Activated gamma-delta T cell treated with anti-CD3 and anti-CD28 coated beads, Interleukin-2, amount 50 U/mL, for 16 hours (primary cell): ENCODE data around the gene FERMT3.

Experiments
- DNase-seq: peaks from one replicate; pipeline ENCODE4 v3.0.0-alpha.2; 2020; ENCODE audit warnings: low read depth

The FERMT3 gene

DNA sequence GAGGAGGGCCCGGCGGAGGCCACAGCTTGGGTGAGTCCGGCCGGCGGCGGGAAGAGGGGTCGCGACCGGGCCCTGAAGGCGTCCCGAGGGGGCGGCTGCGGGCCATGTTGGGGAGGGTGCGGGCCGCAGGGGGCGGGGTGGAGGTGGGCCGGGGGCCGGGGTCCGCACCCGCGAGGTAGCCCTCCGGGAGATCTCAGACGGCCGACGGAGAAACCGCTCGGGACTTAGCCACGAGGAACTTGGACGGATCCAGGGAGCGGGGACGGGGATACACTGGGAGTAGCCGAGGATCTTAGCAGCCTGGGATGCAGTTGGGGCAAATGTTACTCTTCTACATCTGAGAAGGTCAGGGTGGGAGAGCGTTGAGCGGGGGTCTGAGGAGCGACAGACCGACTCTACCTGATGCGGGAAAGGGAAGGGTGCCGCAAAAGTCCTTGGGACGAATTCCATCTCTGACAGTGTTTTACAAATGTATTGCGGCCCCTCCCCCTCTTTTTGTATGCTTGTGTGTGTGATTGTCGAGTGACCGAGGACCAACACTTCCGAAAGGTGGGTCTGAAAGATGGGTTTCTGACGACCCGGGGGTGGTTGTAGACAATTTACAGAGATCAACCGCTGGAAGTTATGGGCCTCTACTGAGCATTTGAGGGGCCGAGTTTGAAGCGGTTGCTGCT lies 19.9 kb upstream of the FERMT3 start:
- no peak for DNase-seq

DNA sequence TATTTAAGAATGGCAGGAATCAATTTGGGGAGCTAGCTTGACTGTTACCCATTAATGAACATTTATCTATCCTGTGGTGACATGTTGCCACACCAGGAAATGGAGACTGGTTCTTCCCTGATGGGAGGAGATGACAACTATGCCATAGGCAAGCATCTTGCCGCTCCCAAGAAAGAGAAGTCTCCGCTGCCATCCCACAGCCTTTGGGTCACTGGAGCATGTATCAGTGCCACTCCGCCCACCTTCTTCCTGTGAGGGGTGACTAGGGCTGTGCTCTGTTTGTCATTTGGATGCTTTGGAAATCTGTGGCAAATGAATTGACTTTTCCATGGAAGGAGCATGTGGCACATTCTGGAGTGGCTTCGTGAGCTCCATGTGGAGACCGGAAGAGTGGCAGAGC lies 14.1 kb upstream of the FERMT3 start:
- DNase-seq, result no peak

DNA sequence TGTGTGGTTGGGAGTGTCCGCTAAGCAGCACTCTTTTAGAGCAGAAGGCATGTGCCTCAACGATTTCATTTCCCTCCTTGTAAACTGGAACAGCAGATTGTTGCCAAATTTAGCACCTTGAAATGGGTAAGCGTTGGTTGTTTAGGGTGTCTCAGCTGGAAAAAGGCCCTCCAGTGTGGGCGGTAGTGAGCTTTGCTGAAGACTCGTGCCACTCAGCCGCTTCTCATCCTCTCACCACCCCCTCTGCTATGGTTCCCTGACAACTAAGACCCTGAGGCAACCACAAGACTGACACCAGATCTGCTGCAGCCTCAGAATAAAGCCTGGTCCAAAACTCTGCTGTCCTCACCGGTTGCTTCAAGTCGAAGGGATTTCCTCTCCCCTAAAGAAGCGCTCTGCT lies 9.9 kb upstream of the FERMT3 start:
- DNase-seq, result no peak

DNA sequence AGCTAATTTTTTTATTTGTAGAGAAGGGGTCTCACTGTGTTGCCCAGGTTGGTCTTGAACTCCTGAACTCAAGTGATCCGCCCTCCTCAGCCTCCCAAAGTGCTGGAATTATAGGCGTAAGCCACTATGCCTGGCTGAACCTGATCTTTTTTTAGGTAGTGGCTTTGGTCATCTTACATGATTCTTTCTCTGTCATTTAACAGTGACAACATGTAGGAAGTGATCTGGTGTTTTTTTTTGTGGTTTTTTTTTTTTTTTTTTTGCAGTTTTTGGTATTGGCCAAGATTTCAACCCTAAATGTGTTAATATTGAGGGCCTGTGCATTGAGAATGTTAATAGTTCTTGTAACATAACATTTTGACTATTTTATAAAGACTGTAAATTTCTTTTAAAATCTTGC lies 8.0 kb upstream of the FERMT3 start:
- DNase-seq, result no peak

DNA sequence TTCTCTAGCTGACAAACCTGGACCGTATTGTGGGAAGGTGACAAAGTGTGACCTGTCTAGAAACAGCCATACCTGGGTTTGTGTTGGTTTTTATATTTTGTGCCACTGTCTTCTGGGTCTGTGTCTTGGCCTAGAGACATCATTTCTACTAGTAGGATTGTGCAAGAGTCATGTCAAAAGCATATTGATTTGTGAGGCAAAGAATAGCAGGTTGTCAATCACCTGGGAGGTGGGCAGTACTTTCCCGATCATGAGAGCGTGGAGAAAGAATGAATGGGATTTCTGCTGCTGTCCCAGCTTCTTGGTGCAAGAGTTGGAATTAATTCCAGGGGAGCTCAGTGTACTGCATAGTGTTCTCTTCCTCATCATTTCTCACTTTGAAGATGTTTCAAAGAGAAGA lies 5.0 kb upstream of the FERMT3 start:
- DNase-seq, result no peak

DNA sequence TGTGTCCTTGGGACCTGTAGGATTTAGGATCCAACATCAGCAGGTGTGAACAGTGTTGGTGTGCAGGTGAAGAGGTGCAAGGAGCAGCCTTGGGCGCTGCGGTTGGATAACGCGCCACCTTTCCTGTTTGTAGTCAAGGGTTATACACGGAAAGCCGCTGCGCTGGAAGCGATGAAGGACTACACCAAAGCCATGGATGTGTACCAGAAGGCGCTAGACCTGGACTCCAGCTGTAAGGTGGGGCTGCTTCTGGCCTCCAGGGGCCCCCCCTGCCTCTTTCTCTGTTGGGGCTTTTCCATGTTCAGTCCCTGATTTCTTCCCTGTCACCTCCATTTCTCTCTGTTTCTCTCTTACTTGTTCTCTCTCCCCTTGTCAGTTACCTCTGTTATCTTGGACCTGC lies 3.5 kb upstream of the FERMT3 start:
- no peak for DNase-seq

DNA sequence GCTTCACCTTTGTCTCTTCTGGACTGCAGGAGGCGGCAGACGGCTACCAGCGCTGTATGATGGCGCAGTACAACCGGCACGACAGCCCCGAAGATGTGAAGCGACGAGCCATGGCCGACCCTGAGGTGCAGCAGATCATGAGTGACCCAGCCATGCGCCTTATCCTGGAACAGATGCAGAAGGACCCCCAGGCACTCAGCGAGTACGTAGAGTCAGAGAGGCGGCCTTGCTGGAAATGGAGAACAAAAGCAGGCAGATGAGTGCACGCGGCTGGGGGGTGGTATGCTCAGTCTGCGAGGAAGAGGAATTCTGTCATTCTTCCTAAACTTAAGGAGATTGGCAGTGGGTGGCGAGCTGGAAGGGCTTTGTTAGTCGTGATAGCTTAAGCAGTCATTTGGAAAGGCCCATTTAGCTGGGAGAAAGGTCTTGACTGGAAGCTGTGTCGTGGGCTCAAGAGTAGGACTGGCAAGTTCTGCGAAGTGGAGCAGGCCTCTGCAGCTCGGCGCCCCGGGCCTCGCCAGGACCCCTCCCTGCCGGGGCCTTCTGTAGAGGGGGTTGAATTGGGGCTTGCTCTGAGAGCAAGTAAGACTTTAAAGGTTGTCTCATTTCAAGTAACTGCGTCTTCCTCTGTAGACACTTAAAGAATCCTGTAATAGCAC lies 3.0 kb upstream of the FERMT3 start:
- DNase-seq, result no peak

DNA sequence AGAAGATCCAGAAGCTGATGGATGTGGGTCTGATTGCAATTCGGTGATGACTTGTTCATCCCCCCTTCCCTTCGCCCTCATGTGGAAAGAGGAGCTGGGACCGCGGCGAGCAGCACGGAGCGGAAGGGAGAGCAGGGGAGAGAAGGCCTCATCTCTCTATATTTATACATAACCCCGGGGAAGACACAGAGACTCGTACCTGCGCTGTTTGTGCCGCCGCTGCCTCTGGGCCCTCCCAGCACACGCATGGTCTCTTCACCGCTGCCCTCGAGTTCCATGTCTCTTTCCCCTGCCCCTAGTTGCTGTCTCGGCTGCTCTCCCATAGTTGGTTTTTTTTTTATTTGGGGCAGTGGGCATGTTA lies 2.5 kb upstream of the FERMT3 start:
- DNase-seq, result no peak

DNA sequence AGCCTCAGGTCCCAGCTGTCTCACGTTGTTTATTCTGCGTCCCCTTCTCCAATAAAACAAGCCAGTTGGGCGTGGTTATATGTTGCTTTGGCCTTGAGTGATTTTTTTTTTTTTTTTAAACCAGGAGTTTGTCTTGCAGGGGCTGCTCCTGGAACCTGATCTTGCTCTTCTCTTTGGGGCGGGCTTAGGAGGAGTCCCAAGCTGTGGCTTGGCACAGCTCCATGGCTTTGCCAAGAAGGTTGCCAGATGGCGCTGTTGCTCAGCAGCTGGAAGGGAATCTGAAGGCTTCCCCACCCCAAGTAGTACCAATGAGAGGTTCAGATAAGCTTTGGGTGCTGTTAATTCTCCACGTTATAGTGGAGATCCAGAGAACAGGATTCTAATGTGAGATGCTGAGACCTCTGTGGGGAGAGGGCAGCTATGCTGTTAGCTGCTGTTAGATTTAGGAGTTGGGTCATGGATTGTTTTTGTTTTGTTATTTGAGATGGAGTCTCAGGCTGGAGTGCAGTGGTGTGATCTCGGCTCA lies 2.0 kb upstream of the FERMT3 start:
- peak; percentile 65 for DNase-seq

DNA sequence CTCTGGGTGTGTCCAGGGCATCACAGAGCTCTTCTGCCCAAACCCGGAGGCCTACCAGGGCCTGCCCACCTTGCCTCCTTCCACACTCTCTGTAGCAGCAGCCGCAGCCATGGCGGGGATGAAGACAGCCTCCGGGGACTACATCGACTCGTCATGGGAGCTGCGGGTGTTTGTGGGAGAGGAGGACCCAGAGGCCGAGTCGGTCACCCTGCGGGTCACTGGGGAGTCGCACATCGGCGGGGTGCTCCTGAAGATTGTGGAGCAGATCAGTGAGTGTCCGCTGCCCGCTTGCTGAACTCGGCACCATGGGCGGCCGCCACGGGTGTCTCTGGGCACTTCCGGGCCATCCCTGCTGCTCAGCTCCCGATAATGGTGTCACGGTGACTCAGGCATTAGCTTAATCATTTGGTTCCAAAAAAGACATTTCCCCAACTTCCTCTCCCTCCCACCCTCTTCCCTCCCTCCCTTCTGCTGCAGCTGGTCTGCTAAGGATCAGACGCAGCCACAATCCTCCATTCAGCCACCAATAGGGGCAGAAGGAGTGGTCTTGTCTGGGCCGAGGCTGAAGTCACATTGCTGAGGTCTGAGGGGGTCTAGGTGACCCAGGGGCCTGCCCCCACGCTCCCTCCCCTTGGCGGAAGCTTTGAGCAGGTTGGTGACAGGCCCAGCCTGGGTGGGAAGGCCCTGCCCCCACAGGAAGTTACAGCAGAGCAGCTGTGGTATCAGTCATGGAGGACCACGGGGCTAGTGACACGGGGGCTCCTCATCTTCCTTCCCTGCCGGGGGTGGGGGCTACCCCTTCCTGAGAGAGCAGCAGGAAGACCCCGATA lies 950 bp downstream of the FERMT3 start:
- peak; percentile 74 for DNase-seq

DNA sequence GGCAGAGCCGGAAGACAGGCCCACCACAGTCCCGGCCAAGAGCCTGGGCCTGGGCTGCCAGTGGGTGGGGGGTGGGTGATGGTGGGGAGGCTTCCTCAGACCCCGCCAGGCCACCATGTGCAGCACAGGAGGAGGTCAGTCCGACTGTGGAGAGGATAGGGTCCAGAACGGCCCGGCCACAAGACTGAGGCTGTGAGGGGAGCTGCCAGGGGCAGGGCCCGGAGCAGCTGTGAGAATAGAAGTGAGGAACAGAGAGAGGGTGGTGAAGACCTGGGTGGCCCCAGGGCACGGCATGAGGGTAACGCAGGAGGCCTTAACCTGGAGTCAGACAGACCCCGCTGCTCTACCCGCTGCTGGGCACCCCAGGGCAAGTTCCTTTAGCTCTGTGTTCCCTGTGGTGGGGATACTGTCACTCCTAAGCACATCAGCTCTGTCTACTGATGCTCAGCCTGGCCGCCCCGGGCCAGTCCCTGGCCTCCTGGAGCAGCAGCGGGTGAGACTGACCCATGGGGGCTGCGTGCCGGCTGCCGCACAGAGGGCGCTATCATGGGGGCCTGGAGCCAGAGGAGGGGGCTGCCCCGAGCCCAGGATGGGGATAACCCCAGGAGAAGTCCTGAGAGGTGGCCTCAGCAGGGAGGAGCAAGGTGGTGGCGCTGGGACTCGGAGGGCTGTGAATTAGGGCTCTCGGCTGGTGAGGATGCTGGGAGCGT lies 1.7 kb downstream of the FERMT3 start:
- DNase-seq, result no peak

DNA sequence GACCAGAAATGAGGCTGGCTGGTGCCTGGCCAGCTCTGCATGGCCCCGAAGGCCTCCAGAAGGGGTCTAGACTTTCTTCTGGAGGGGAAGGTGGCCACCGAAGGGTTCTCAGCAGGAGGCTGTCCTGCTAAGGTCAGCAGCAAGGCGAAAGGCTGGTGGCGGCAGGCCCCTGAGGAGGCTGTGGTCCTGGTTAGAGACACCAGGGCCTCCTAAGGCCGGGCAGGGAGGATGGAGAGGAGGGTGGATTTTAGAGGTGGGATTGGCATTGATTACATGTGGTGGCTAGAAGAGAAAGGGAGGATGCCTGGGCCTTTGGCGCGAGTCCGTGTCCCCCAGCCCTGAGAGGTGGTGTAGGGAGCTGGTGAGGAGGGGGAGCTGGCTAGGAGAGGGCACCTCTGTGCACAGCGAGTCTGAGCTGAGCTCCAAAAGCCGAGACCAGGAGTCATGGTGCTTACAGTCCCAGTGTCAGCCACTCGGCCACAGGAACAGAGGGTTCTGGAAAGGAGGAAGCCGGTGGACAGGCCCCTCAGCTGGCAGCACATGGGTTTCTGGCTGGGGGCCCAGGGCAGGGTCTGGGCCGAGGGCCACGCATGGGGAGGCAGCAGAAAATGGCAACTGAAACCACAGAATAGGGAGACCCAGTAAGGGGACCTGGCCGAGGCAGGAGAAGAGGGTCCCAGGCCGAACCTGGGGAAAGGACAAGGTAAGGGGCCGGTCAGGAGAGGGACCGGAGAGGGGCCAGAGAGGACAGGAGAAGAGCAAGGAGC lies 2.5 kb downstream of the FERMT3 start:
- no peak for DNase-seq

DNA sequence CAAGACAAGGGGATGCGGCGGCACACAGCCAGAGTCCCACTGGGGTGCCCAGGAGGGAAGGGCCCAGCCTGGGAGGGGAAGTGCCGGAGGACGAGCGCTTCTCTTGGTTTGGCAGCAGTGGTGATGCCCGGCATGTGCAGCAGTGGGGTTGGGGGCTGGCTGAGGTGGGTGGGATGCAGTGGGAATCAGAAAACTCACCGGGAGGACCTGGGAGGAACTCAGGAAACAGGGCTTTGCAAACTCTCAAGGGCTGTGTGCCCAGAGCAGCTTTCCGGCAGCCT lies 3.0 kb downstream of the FERMT3 start:
- DNase-seq, result no peak

DNA sequence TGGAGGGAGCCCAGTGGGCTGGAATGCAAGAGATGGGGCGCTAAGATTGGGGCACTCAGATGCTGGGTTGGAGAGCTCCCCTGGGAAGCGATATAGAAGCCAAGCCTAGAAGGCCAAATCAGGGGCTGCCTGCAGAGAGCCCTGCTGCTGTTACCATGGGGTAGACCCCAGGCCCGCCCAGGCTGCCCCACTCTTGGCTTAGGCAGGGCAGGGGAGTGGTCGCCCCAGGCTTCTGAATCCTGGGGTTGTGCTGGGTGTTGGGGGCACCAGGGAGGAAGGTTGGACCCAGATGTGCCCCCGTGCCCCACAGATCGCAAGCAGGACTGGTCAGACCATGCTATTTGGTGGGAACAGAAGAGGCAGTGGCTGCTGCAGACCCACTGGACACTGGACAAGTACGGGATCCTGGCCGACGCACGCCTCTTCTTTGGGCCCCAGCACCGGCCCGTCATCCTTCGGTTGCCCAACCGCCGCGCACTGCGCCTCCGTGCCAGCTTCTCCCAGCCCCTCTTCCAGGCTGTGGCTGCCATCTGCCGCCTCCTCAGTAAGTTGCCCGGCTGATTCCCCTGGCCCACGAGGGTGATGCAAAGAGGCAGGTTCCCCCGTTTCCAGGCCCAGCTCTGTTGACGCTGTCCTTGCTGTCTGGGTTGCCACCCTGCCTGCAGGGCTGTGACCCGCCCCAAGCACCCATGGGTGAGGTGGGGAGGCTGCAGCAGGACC lies 3.9 kb downstream of the FERMT3 start:
- no peak for DNase-seq

DNA sequence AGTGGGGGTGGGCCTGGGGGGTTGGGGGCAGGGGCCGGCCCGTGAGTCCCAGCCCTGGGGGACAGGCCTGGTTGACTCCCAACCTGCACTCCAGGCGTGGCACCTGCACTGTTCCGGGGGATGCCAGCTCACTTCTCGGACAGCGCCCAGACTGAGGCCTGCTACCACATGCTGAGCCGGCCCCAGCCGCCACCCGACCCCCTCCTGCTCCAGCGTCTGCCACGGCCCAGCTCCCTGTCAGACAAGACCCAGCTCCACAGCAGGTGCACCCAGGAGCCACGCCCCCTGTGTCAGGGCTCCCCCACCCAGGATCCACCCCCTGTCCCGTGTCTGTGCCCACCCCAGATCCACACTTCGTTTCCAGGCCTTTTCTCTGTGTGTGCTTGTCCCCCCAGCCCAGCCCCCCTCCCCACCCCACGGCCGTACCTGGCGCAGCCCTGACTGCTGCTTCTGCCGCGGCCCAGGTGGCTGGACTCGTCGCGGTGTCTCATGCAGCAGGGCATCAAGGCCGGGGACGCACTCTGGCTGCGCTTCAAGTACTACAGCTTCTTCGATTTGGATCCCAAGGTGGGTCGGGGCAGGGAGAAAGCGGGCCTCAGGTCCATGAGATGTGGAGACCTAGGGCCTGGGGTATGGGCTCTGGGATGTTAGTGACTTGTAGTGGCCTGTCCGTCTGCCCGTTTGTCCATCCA lies 4.8 kb downstream of the FERMT3 start:
- no peak for DNase-seq

DNA sequence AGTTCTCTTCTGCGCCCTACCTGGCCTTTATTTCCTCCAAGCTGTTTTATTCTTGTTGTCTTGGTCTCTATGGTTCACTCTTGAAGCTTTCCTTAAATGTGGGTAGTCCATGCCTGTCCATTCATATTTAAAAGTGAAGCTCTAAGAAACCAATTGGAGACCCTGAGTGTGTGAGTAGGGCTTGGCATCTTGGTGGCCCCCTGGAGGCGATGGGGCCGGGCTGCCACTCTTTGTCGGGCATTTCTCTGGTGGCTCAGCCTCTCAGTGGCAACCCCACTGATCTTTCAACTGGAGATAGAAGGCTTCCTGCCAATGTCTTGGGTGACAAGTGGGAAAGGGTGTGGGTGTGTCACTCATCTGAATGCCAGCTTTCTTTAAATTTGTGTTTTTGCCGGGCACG lies 10.4 kb downstream of the FERMT3 start:
- DNase-seq, result no peak

DNA sequence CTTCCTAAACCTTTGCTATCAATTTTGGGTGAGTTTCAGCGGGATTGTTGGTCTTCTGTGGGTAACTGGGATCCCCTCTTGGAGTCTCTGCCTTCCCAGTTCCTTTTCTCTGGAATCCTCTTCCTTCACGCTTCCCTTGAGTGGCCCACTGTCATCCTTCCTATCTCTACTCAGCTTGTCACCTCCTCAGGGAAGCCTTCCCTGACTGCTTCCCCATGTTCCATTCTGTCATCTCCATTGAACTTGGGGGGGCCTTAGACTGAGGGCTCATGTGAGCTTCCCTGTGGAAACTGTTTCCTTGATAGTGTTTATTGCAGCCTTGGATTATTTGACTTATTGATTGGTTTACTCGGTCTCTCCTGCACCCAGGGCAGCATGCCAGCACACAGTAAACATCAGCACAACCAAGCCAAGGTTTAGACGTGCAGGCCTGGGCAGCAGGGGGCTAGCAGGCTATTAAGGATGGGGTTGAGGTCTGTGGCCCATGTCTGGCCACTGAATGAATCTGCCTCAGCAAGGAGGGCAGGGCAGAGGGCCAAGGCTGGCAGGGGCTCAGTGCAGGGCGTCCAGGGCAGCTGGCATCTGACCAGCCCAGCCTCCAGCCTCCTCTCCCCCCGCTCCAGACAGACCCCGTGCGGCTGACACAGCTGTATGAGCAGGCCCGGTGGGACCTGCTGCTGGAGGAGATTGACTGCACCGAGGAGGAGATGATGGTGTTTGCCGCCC lies 12.3 kb downstream of the FERMT3 start:
- DNase-seq, result no peak

DNA sequence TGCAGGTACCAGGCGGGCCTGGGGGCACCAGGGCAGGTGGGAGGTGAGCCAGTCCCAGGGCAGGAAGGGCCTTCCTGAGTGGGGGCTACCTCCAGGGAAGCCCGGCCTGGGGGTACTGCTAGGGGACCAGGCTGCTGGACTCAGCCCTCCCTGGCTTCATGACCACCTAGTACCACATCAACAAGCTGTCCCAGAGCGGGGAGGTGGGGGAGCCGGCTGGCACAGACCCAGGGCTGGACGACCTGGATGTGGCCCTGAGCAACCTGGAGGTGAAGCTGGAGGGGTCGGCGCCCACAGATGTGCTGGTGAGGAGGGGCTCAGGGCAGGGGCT lies 12.8 kb downstream of the FERMT3 start:
- DNase-seq, result no peak

DNA sequence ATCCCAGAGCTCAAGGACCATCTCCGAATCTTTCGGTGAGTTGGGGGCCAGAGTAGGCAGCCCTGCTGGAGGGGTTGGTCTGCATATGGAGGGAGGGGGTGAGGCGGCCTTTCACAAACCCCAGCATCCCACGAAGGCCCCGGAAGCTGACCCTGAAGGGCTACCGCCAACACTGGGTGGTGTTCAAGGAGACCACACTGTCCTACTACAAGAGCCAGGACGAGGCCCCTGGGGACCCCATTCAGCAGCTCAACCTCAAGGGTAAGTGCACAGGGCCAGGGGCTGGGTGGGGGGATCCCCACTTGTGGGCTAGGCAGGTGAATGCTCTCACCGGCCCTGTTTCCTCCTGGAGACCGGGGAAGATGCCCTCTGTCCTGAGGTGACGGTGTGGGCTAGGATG lies 13.2 kb downstream of the FERMT3 start:
- no peak for DNase-seq

DNA sequence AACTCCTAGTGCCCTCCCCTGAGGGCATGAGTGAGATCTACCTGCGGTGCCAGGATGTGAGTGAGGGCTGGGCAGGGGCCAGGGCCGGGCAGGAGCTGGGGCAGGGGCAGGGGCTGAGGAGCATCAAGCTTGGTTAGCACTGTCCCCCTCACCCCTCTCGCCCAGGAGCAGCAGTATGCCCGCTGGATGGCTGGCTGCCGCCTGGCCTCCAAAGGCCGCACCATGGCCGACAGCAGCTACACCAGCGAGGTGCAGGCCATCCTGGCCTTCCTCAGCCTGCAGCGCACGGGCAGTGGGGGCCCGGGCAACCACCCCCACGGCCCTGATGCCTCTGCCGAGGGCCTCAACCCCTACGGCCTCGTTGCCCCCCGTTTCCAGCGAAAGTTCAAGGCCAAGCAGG lies 13.8 kb downstream of the FERMT3 start:
- no peak for DNase-seq
